GM12878 (cell line): ENCODE data around the gene MGAT5. TPM values are rescaled to one million over a fixed set of nuclear protein-coding genes. Genes with fewer than 3 reads are reported as not detected.

Experiments used
- ATAC-seq: fragments of 200-7000 bp; cut with Tn5 transposase; 3 replicates; pipeline ENCODE4 v1.9.1; 2020; ENCODE audit warnings: mild to moderate bottlenecking, moderate library complexity
- BruUV-seq: library from RNA; stranded (reverse); fragments of 400-500 nt; replicated peaks from 2 replicates; lab custom pipeline; 2021; lab: Mats Ljungman, UMichigan
- CTCF ChIA-PET: fragments of 300-600 bp; sonication (Branson Sonifier 250); formaldehyde crosslinking; extraction: SDS; loops from one replicate; lab custom pipeline; 2021; ENCODE audit warnings: inconsistent platforms; lab: Yijun Ruan, JAX
- POLR2A ChIA-PET: fragments of 350-600 bp; formaldehyde crosslinking; extraction: SDS; loops from one replicate; lab custom pipeline; 2021; ENCODE audit warnings: inconsistent platforms; lab: Charles Lee
- RAD21 ChIA-PET: fragments of 300-600 bp; sonication (Branson Sonifier 250); formaldehyde crosslinking; loops from one replicate; lab custom pipeline; 2023; ENCODE audit warnings: antibody characterized with exemption; ENCODE audit not compliant: unreplicated experiment; lab: Charles Lee
- SMC1A ChIA-PET: fragments of 300-600 bp; sonication (Branson Sonifier 250); formaldehyde crosslinking; loops from one replicate; lab custom pipeline; 2023; ENCODE audit not compliant: unreplicated experiment, uncharacterized antibody; lab: Charles Lee
- DNase-seq: peaks from one replicate; pipeline ENCODE4 v3.0.0-alpha.2; 2011; ENCODE audit warnings: low read depth, low spot score
- FAIRE-seq: peaks from 3 replicates; lab custom pipeline; 2011; peaks lifted over from hg19 to GRCh38; lab: Jason Lieb, UNC
- H2AFZ ChIP-seq: 2 replicates; pipeline ENCODE4 v1.6.0; 2011; ENCODE audit warnings: low read depth, low read length, control low read depth; ENCODE audit not compliant: control insufficient read depth
- H3K27ac ChIP-seq: 2 replicates; pipeline ENCODE4 v1.5.1; 2011; ENCODE audit warnings: control low read depth; ENCODE audit not compliant: control insufficient read depth, insufficient read depth
- H3K27me3 ChIP-seq, 2 experiments: replicated peaks in 1 of 2; 2 replicates each; pipeline versions ENCODE4 v1.6.0 to v1.6.1; 2011; ENCODE audit warnings: low read length in 1 of 2; ENCODE audit not compliant: control insufficient read depth in 2 of 2, insufficient read depth in 2 of 2
- H3K36me3 ChIP-seq, 2 experiments: 2 replicates each; pipeline ENCODE4 v1.5.1; 2011; ENCODE audit warnings: low read length in 1 of 2; ENCODE audit not compliant: control insufficient read depth in 2 of 2, insufficient read depth in 2 of 2
- H3K4me1 ChIP-seq: 2 replicates; pipeline ENCODE4 v1.6.1; 2011; ENCODE audit warnings: mild to moderate bottlenecking, low read length, moderate library complexity, mixed read lengths; ENCODE audit not compliant: control insufficient read depth, insufficient read depth
- H3K4me2 ChIP-seq: 2 replicates; pipeline ENCODE4 v1.6.0; 2011; ENCODE audit warnings: control low read depth; ENCODE audit not compliant: control insufficient read depth, insufficient read depth
- H3K4me3 ChIP-seq: fragments of 200-600 bp; sonication (generic); 2 replicates; pipeline ENCODE4 v1.5.1; 2016
- H3K79me2 ChIP-seq: 2 replicates; pipeline ENCODE4 v1.6.0; 2011; ENCODE audit warnings: low read length; ENCODE audit not compliant: control insufficient read depth, insufficient read depth
- H3K9ac ChIP-seq: 2 replicates; pipeline ENCODE4 v1.8.0; 2011; ENCODE audit warnings: low read length, control low read depth, mixed read lengths; ENCODE audit not compliant: control insufficient read depth, insufficient read depth
- H3K9me3 ChIP-seq: replicated peaks from 3 replicates; pipeline ENCODE4 v1.5.1; 2011; ENCODE audit warnings: mild to moderate bottlenecking, low read length; ENCODE audit not compliant: control insufficient read depth, insufficient read depth
- H4K20me1 ChIP-seq: 2 replicates; pipeline ENCODE4 v1.6.0; 2011; ENCODE audit not compliant: control insufficient read depth, insufficient read depth
- NR2C1 ChIP-seq: fragments of 450-650 bp; IDR thresholded peaks from 2 replicates; pipeline ENCODE4 v1.6.1; 2017; ENCODE audit warnings: antibody characterized with exemption, mild to moderate bottlenecking, moderate library complexity
- RELA ChIP-seq: fragments of 450-650 bp; IDR thresholded peaks from 2 replicates; pipeline ENCODE4 v1.8.0; 2014; ENCODE audit warnings: borderline replicate concordance; ENCODE audit not compliant: partially characterized antibody
- RFX5 ChIP-seq: IDR thresholded peaks from 2 replicates; pipeline ENCODE4 v1.6.1; 2011; ENCODE audit warnings: low read depth, low read length, improper control_type of control experiment
- STAT3 ChIP-seq: IDR thresholded peaks from 2 replicates; pipeline ENCODE4 v1.6.1; 2011; ENCODE audit warnings: low read depth, low read length, improper control_type of control experiment
- WGBS: methylation state at CpG from one replicate; pipeline ENCODE4 v1.1.6; 2016; ENCODE audit warnings: low lambda C conversion rate; ENCODE audit not compliant: insufficient replicate concordance, insufficient coverage; ENCODE audit errors: missing lambda C conversion rate; 5-methylcytosine and 5-hydroxymethylcytosine counted together
- in situ Hi-C: fragments of 300-500 bp; cut with MboI; formaldehyde crosslinking; loops from 9 replicates; pipeline ENCODE4 v1.14.3; 2018; ENCODE audit warnings: mixed read lengths
- intact Hi-C: fragments of 100-400 bp; cut with micrococcal nuclease; formaldehyde crosslinking; loops from one replicate; pipeline ENCODE4 v1.14.2; 2022; ENCODE audit not compliant: unreplicated experiment
- polyA plus RNA-seq, 11 experiments: library from polyadenylated mRNA; depleted of rRNA in 4 of 11; unstranded in 6 of 11; stranded (reverse) in 5 of 11; fragments of >200 nt; fragmentation: Nextera tagmentation in 4 of 11; fragmentation: Illumina TruSeq in 1 of 11; extraction: Ambion mirVana in 4 of 11; extraction: Trizol in 1 of 11; gene quantifications; 1 replicate in 1 of 11; 2 replicates in 10 of 11; pipeline versions ENCODE4 v1.2.1 to v1.2.3, GENCODE V29; 2011 to 2016; ENCODE audit warnings: inconsistent platforms in 2 of 11, missing spikeins in 2 of 11, low read depth in 1 of 11
- total RNA-seq, 4 experiments: library from RNA; depleted of rRNA in 3 of 4; stranded (reverse); fragments of >200 nt in 3 of 4; fragmentation: Illumina TruSeq in 1 of 4; extraction: Trizol in 1 of 4; gene quantifications; 2 replicates each; pipeline versions ENCODE4 v1.2.1 to v1.2.3, GENCODE V29; 2013 to 2021
- TF ChIP-seq, protein P1 (sequence below): fragments of 450-650 bp; formaldehyde crosslinking; IDR thresholded peaks from 2 replicates; pipeline ENCODE4 v1.4.0; 2022; ENCODE audit warnings: mild to moderate bottlenecking, moderate library complexity
- TF ChIP-seq, protein P2 (sequence below): IDR thresholded peaks from 2 replicates; pipeline ENCODE4 v1.6.1; 2011; ENCODE audit warnings: borderline replicate concordance, low read depth, mild to moderate bottlenecking, moderate library complexity, low read length; ENCODE audit not compliant: insufficient read depth, poor library complexity, severe bottlenecking

The MGAT5 gene
- total and polyA plus RNA-seq, 10 of the 15 experiments (the other 5 are each of a cell fraction or from before 2014, with no cell fraction given): 4.9 to 104 (median 36.2) TPM

GRCh38 chr2:134391751-134392160 is 137.9 kb downstream of the MGAT5 start (continued):
- no peak for TF ChIP-seq NR2C1

DNA sequence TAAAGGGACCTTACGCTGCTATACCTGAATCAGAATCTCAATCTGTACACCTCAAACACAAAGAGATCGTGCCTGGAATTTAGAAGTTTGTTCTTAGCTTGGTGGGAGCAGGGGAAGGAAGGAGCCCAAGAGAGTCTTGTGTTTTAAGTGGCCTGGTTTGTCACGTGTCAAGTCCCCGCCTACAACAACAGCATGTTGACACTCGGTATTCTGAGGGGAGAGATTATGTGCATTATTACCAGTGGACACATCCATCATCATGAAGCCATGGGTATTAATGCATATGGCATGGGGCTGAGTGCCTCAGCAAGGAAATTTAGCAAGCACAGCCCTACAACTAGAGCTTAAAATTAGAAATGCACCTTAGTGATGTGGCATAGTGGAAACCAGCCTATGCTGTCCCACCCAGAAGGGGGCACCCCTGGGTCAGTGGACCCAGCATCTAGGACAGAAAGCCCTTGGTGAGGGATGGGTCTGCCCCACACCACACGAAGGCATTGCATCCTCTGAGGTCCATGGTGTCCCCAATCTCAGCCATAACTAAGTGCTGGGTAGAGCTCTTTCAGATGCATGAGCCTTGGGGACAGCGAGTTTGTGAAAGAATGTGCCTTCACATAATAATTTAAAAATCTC is 138.7 kb downstream of the MGAT5 start:
- DNase-seq (no peak), ATAC-seq (peak; percentile 36), FAIRE-seq (peak; percentile 44)
- Histone ChIP-seq H3K9ac (no peak overlapping the region), H3K4me3 (no peak overlapping the region), H2AFZ (no peak overlapping the region), H3K27me3 (no peaks in the 10 kb centered on the region), H3K27ac (no peak overlapping the region; the same call in none of the 2 replicates), H3K4me1 (peaks cover 21% of the 10 kb centered on the region), H3K9me3 (no peaks in the 10 kb centered on the region), H3K4me2 (no peak overlapping the region), H3K36me3 (peaks cover 5 to 9% of the 10 kb centered on the region in 2 experiments), H4K20me1 (no peaks in the 10 kb centered on the region), H3K79me2 (no peaks in the 10 kb centered on the region; the same call in 1 of the 2 replicates)
- CTCF ChIA-PET: interaction anchor here (1.1 to 2.6 kb wide), 6 partner anchors 11 to 274 kb away, joined by 3 to 9 read pairs (median 4); no protein-coding TSS in a partner anchor
- POLR2A ChIA-PET: no interaction called here
- SMC1A ChIA-PET: interaction anchor here (0.6 to 2.8 kb wide), 4 partner anchors 19 to 827 kb away, joined by 3 to 15 read pairs (median 5); no protein-coding TSS in a partner anchor
- WGBS: 86% methylated on average over 7 of the region's 7 CpGs
- TF ChIP-seq, protein P1, sequence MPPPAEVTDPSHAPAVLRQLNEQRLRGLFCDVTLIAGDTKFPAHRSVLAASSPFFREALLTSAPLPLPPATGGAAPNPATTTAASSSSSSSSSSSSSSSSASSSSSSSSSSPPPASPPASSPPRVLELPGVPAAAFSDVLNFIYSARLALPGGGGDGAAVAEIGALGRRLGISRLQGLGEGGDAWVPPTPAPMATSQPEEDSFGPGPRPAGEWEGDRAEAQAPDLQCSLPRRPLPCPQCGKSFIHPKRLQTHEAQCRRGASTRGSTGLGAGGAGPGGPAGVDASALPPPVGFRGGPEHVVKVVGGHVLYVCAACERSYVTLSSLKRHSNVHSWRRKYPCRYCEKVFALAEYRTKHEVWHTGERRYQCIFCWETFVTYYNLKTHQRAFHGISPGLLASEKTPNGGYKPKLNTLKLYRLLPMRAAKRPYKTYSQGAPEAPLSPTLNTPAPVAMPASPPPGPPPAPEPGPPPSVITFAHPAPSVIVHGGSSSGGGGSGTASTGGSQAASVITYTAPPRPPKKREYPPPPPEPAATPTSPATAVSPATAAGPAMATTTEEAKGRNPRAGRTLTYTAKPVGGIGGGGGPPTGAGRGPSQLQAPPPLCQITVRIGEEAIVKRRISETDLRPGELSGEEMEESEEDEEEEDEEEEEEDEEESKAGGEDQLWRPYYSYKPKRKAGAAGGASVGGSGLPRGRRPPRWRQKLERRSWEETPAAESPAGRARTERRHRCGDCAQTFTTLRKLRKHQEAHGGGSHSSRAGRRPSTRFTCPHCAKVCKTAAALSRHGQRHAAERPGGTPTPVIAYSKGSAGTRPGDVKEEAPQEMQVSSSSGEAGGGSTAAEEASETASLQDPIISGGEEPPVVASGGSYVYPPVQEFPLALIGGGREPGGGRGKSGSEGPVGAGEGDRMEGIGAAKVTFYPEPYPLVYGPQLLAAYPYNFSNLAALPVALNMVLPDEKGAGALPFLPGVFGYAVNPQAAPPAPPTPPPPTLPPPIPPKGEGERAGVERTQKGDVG (CRISPR knock-in tag): no peak
- TF ChIP-seq RELA (no peak), STAT3 (no peak), RFX5 (no peak)
- TF ChIP-seq, protein P2, sequence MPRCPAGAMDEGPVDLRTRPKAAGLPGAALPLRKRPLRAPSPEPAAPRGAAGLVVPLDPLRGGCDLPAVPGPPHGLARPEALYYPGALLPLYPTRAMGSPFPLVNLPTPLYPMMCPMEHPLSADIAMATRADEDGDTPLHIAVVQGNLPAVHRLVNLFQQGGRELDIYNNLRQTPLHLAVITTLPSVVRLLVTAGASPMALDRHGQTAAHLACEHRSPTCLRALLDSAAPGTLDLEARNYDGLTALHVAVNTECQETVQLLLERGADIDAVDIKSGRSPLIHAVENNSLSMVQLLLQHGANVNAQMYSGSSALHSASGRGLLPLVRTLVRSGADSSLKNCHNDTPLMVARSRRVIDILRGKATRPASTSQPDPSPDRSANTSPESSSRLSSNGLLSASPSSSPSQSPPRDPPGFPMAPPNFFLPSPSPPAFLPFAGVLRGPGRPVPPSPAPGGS: no peak
- intact Hi-C loops: no loop called here
- RAD21 ChIA-PET: interaction anchor here (1.0 to 2.1 kb wide), 6 partner anchors 19 to 274 kb away, joined by 3 to 14 read pairs (median 4); no protein-coding TSS in a partner anchor
- no TSS peak for BruUV-seq
- in situ Hi-C loops: no loop called here
